H1 (cell line): ENCODE results near the gene CUTA. TPM values are rescaled to one million over a fixed set of nuclear protein-coding genes. Genes with fewer than 3 reads are reported as not detected.

Experiments
- CTBP2 ChIP-seq: IDR thresholded peaks from 2 replicates; pipeline ENCODE4 v1.7.0; 2011; ENCODE audit warnings: borderline replicate concordance, mild to moderate bottlenecking, moderate library complexity, mixed read lengths, low read length; ENCODE audit not compliant: insufficient read depth, insufficient read length
- EGR1 ChIP-seq: IDR thresholded peaks from 2 replicates; pipeline ENCODE4 v1.6.1; 2011; ENCODE audit warnings: low read depth, low read length, borderline replicate concordance
- EZH2 ChIP-seq: fragments of 200-600 bp; sonication (generic); IDR thresholded peaks from 2 replicates; pipeline ENCODE4 v1.7.1; 2012; ENCODE audit warnings: low read depth, mild to moderate bottlenecking, moderate library complexity, low read length, inconsistent platforms; ENCODE audit not compliant: severe bottlenecking
- GTF2F1 ChIP-seq: IDR thresholded peaks from 2 replicates; pipeline ENCODE4 v1.6.1; 2012; ENCODE audit warnings: low read depth, low read length, improper control_type of control experiment, borderline replicate concordance
- NANOG ChIP-seq: IDR thresholded peaks from 2 replicates; pipeline ENCODE4 v1.6.1; 2011; ENCODE audit warnings: low read length, low read depth, mild to moderate bottlenecking, inconsistent platforms; ENCODE audit not compliant: insufficient read depth, poor library complexity, severe bottlenecking
- POLR2AphosphoS5 ChIP-seq: IDR thresholded peaks from 2 replicates; pipeline ENCODE4 v1.6.1; 2011; ENCODE audit warnings: low read depth, low read length
- SAP30 ChIP-seq: fragments of 300-600 bp; sonication (generic); IDR thresholded peaks from 2 replicates; pipeline ENCODE4 v1.7.1; 2012; ENCODE audit warnings: low read length, moderate library complexity, mild to moderate bottlenecking, inconsistent platforms; ENCODE audit not compliant: insufficient read depth, insufficient replicate concordance
- SIX5 ChIP-seq: IDR thresholded peaks from 2 replicates; pipeline ENCODE4 v1.6.1; 2011; ENCODE audit warnings: mild to moderate bottlenecking, low read depth, low read length
- SP2 ChIP-seq: IDR thresholded peaks from 2 replicates; pipeline ENCODE4 v1.6.1; 2012; ENCODE audit warnings: mild to moderate bottlenecking, low read length, inconsistent platforms
- SRF ChIP-seq: IDR thresholded peaks from 2 replicates; pipeline ENCODE4 v1.6.1; 2011; ENCODE audit warnings: mild to moderate bottlenecking, low read depth, low read length, moderate library complexity
- polyA plus RNA-seq, 7 experiments: library from polyadenylated mRNA; depleted of rRNA in 3 of 7; stranded (reverse) in 5 of 7; unstranded in 2 of 7; fragments of >200 nt in 5 of 7; fragments of 200-250 nt in 2 of 7; gene quantifications; 1 replicate in 5 of 7; 2 replicates in 1 of 7; 4 replicates in 1 of 7; pipeline versions ENCODE4 v1.2.1 to v1.2.3, GENCODE V29; 2011 to 2013; ENCODE audit warnings: missing spikeins in 2 of 7, mixed read lengths in 2 of 7
- total RNA-seq: library from RNA; stranded (reverse); fragmentation: NEBNext Ultra II Directional; extraction: Animal tissue kit (Norgen Biotek cat#: 25700); gene quantifications from 2 replicates; pipeline ENCODE4 v1.2.1, GENCODE V29; 2021
- TF ChIP-seq, protein P1 (sequence below), 3 experiments: IDR thresholded peaks; 1 replicate in 2 of 3; 2 replicates in 1 of 3; pipeline versions ENCODE4 v1.5.1 to v1.6.1; 2011; ENCODE audit warnings: low read length in 3 of 3, mild to moderate bottlenecking in 3 of 3, inconsistent platforms in 2 of 3, low read depth in 1 of 3, moderate library complexity in 1 of 3; ENCODE audit not compliant: insufficient read depth in 1 of 3; ENCODE audit errors: control extremely low read depth in 1 of 3
- TF ChIP-seq, protein P2 (sequence below): IDR thresholded peaks from 2 replicates; pipeline ENCODE4 v1.6.1; 2011; ENCODE audit warnings: low read depth, mild to moderate bottlenecking, low read length; ENCODE audit not compliant: insufficient read depth

The CUTA gene
- total and polyA plus RNA-seq, 2 of the 8 experiments (the other 6 are each of a cell fraction or from before 2014, with no cell fraction given), result 297 to 460 TPM

DNA sequence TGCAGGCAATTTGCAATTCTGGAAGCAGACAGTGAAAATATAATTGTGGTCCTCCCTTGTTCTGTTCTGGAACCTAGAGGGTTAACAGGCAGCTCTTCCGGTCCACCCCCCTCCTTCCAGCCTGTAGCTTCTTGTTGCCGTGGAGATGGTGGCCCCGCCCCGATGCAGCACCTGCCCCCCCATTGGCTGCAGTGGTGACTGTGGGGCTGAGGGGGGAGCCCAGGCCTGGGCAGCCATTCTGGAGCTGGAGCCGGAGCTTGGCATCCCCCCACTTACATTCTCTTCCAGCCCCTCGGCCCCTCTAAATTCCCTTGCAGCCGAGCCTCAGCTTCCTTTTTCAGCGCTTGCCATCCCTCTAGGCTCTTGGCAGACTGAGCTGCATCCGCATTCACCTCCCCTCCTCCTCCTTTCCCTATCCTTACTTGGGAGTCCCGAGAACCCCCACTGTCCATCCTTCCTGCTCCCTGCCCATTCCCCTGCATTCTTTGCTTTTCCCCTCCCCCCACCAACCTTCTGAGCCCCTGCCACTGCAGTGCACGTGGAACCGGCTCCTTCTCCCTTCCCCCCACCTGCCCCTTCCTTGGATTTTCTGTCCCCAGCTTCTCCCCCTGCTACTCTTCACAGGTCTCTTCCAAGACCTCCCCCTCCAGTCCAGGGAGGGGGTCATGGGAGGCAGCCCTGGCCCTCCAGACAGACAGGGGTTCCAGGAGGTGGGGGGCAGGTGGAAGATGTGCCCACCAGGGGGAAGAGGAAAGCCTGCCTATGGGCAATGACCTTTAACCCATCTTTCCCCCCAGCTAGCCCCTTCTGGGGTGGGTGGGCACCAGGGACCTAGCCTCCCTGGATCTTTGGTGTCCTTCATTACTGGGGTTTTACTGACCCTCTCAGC is 13.3 kb upstream of the CUTA start (continued):
- TF ChIP-seq, protein P1, sequence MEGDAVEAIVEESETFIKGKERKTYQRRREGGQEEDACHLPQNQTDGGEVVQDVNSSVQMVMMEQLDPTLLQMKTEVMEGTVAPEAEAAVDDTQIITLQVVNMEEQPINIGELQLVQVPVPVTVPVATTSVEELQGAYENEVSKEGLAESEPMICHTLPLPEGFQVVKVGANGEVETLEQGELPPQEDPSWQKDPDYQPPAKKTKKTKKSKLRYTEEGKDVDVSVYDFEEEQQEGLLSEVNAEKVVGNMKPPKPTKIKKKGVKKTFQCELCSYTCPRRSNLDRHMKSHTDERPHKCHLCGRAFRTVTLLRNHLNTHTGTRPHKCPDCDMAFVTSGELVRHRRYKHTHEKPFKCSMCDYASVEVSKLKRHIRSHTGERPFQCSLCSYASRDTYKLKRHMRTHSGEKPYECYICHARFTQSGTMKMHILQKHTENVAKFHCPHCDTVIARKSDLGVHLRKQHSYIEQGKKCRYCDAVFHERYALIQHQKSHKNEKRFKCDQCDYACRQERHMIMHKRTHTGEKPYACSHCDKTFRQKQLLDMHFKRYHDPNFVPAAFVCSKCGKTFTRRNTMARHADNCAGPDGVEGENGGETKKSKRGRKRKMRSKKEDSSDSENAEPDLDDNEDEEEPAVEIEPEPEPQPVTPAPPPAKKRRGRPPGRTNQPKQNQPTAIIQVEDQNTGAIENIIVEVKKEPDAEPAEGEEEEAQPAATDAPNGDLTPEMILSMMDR (IDR thresholded peaks at IDR 0.05; ENCODE audit: control extremely low read depth in 1 of 3, insufficient read depth in 1 of 3, low read depth in 1 of 3, low read length in 3 of 3), result no peak
- TF ChIP-seq SP2, result no peak
- TF ChIP-seq GTF2F1, result no peak
- TF ChIP-seq SRF, result no peak
- TF ChIP-seq EGR1, result peak; percentile 51; the same call in 1 of the 2 replicates
- TF ChIP-seq EZH2, result no peak
- TF ChIP-seq, protein P2, sequence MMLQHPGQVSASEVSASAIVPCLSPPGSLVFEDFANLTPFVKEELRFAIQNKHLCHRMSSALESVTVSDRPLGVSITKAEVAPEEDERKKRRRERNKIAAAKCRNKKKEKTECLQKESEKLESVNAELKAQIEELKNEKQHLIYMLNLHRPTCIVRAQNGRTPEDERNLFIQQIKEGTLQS, result no peak
- TF ChIP-seq POLR2AphosphoS5, result peak; percentile 21; the same call in 1 of the 2 replicates
- peak; percentile 85 for TF ChIP-seq SAP30
- no peak for TF ChIP-seq CTBP2
- TF ChIP-seq SIX5, result no peak
- no peak for TF ChIP-seq NANOG
